ENCODE measurements around the gene ARAP1.

Gene ARAP1

GRCh38 chr11:72671152-72672099, 80.8 kb downstream of the ARAP1 start:
- H3K4me2 ChIP-seq, result no peak overlapping the region
- H3K4me1 ChIP-seq (ENCODE audit: low read depth, poor library complexity, severe bottlenecking), result peaks cover 21% of the 10 kb centered on the region
- no peaks in the 10 kb centered on the region for H3K36me3 ChIP-seq (ENCODE audit: insufficient read depth)
- H3K9ac ChIP-seq, result no peak overlapping the region
- no peak overlapping the region for H3K27ac ChIP-seq
- H4K20me1 ChIP-seq (ENCODE audit: insufficient read depth), result no peaks in the 10 kb centered on the region; the same call in 1 of the 2 replicates
- H3K4me3 ChIP-seq (IDR thresholded peaks at IDR 0.05; ENCODE audit: insufficient read depth, low read depth, low read length), result no peak overlapping the region
- H2AFZ ChIP-seq (ENCODE audit: low read depth), result no peak overlapping the region
- H3K27me3 ChIP-seq (ENCODE audit: insufficient read depth, low read depth), result peaks cover 65% of the 10 kb centered on the region
- H3K79me2 ChIP-seq (ENCODE audit: insufficient read depth, low read depth), result no peaks in the 10 kb centered on the region
- TF ChIP-seq CTCF (conservative IDR thresholded peaks at IDR 0.05; ENCODE audit: low read depth, low read length), result no peak

- no peak for TF ChIP-seq CTCF (conservative IDR thresholded peaks at IDR 0.05; ENCODE audit: low read depth, low read length)
- H3K4me1 ChIP-seq (ENCODE audit: low read depth, poor library complexity, severe bottlenecking), result peaks cover 21% of the 10 kb centered on the region
Observed at GRCh38 chr11:72670041-72670440, 82.2 kb downstream of the ARAP1 start.

GRCh38 chr11:72669527-72669926, 82.7 kb downstream of the ARAP1 start:
- no peak for TF ChIP-seq CTCF (conservative IDR thresholded peaks at IDR 0.05; ENCODE audit: low read depth, low read length)
- Histone ChIP-seq H4K20me1 (ENCODE audit: insufficient read depth) (no peaks in the 10 kb centered on the region), H3K9ac (no peak overlapping the region), H3K4me1 (ENCODE audit: low read depth, poor library complexity, severe bottlenecking) (peaks cover 21% of the 10 kb centered on the region), H2AFZ (ENCODE audit: low read depth) (no peak overlapping the region), H3K79me2 (ENCODE audit: insufficient read depth, low read depth) (no peaks in the 10 kb centered on the region), H3K27ac (no peak overlapping the region), H3K36me3 (ENCODE audit: insufficient read depth) (no peaks in the 10 kb centered on the region), H3K4me3 (IDR thresholded peaks at IDR 0.05; ENCODE audit: insufficient read depth, low read depth, low read length) (no peak overlapping the region), H3K27me3 (ENCODE audit: insufficient read depth, low read depth) (peaks cover 50% of the 10 kb centered on the region), H3K4me2 (no peak overlapping the region)

More at GRCh38 chr11:72670041-72670440, 82.2 kb downstream of the ARAP1 start:
- H3K27me3 ChIP-seq (ENCODE audit: insufficient read depth, low read depth), result peaks cover 55% of the 10 kb centered on the region
- no peaks in the 10 kb centered on the region for H3K79me2 ChIP-seq (ENCODE audit: insufficient read depth, low read depth)
- H3K9ac ChIP-seq, result no peak overlapping the region
- H3K27ac ChIP-seq, result no peak overlapping the region
- H3K36me3 ChIP-seq (ENCODE audit: insufficient read depth), result no peaks in the 10 kb centered on the region
- H2AFZ ChIP-seq (ENCODE audit: low read depth), result no peak overlapping the region
- H4K20me1 ChIP-seq (ENCODE audit: insufficient read depth), result no peaks in the 10 kb centered on the region
- no peak overlapping the region for H3K4me3 ChIP-seq (IDR thresholded peaks at IDR 0.05; ENCODE audit: insufficient read depth, low read depth, low read length)
- no peak overlapping the region for H3K4me2 ChIP-seq

GRCh38 chr11:72668629-72669347, 83.4 kb downstream of the ARAP1 start:
- Histone ChIP-seq H3K4me2 (peak overlapping the region; percentile 44), H3K27ac (no peak overlapping the region)

More at GRCh38 chr11:72668629-72669347, 83.4 kb downstream of the ARAP1 start:
- H3K4me3 ChIP-seq (IDR thresholded peaks at IDR 0.05; ENCODE audit: insufficient read depth, low read depth, low read length), result no peak overlapping the region
- TF ChIP-seq CTCF (conservative IDR thresholded peaks at IDR 0.05; ENCODE audit: low read depth, low read length), result no peak
- peaks cover 42% of the 10 kb centered on the region for H3K27me3 ChIP-seq (ENCODE audit: insufficient read depth, low read depth)
- H3K36me3 ChIP-seq (ENCODE audit: insufficient read depth), result no peaks in the 10 kb centered on the region
- H4K20me1 ChIP-seq (ENCODE audit: insufficient read depth), result no peaks in the 10 kb centered on the region
- H3K79me2 ChIP-seq (ENCODE audit: insufficient read depth, low read depth), result no peaks in the 10 kb centered on the region
- H3K4me1 ChIP-seq (ENCODE audit: low read depth, poor library complexity, severe bottlenecking), result peaks cover 21% of the 10 kb centered on the region
- H2AFZ ChIP-seq (ENCODE audit: low read depth), result no peak overlapping the region
- no peak overlapping the region for H3K9ac ChIP-seq

Measured in KMS-11 (cell line).